ENCODE measurements around the gene CLEC17A. TPM values are rescaled to one million over a fixed set of nuclear protein-coding genes. Genes with fewer than 3 reads are reported as not detected.

Gene CLEC17A
- total and polyA plus RNA-seq, 2 of the 8 experiments (the other 6 are each of a cell fraction or from before 2014, with no cell fraction given), result not detected

Small RNA genes within 50 kb of the gene (small RNA-seq; reads per million reads assigned to genes)
- gene AC022149.2 (ENCODE audit: insufficient read depth), result not detected
- not detected for gene RN7SL842P (ENCODE audit: insufficient read depth)

Other genes starting within 250 kb of the CLEC17A start
- 3.0 and 3.6 TPM in 2 replicates for gene ADGRE5, start 201.6 kb upstream of the CLEC17A start, total RNA-seq (2021; fragmentation: NEBNext Ultra II Directional; extraction: Animal tissue kit (Norgen Biotek cat#: 25700))
- gene ADGRE5, start 201.6 kb upstream of the CLEC17A start, polyA plus RNA-seq (2011; rRNA removed), result 1.6 and 2.3 TPM in 2 replicates
- gene DDX39A, start 163.7 kb upstream of the CLEC17A start, total RNA-seq (2021; fragmentation: NEBNext Ultra II Directional; extraction: Animal tissue kit (Norgen Biotek cat#: 25700)), result 124 and 139 TPM in 2 replicates
- 139 and 161 TPM in 2 replicates for gene DDX39A, start 163.7 kb upstream of the CLEC17A start, polyA plus RNA-seq (2011; rRNA removed)
- gene PKN1, start 149.8 kb upstream of the CLEC17A start, total RNA-seq (2021; fragmentation: NEBNext Ultra II Directional; extraction: Animal tissue kit (Norgen Biotek cat#: 25700)), result 161 and 162 TPM in 2 replicates
- 65.2 and 109 TPM in 2 replicates for gene PKN1, start 149.8 kb upstream of the CLEC17A start, polyA plus RNA-seq (2011; rRNA removed)
- gene PTGER1, start 107.7 kb upstream of the CLEC17A start, total RNA-seq (2021; fragmentation: NEBNext Ultra II Directional; extraction: Animal tissue kit (Norgen Biotek cat#: 25700)), result 0.38 and 0.41 TPM in 2 replicates
- gene PTGER1, start 107.7 kb upstream of the CLEC17A start, polyA plus RNA-seq (2011; rRNA removed), result 0.20 and 0.30 TPM in 2 replicates
- gene GIPC1, start 87.0 kb upstream of the CLEC17A start, total RNA-seq (2021; fragmentation: NEBNext Ultra II Directional; extraction: Animal tissue kit (Norgen Biotek cat#: 25700)), result 65.6 and 68.3 TPM in 2 replicates
- gene GIPC1, start 87.0 kb upstream of the CLEC17A start, polyA plus RNA-seq (2011; rRNA removed), result 72.0 and 100 TPM in 2 replicates
- 62.6 and 62.9 TPM in 2 replicates for gene DNAJB1, start 64.7 kb upstream of the CLEC17A start, total RNA-seq (2021; fragmentation: NEBNext Ultra II Directional; extraction: Animal tissue kit (Norgen Biotek cat#: 25700))
- 51.7 and 64.3 TPM in 2 replicates for gene DNAJB1, start 64.7 kb upstream of the CLEC17A start, polyA plus RNA-seq (2011; rRNA removed)
- gene TECR, start 53.5 kb upstream of the CLEC17A start, total RNA-seq (2021; fragmentation: NEBNext Ultra II Directional; extraction: Animal tissue kit (Norgen Biotek cat#: 25700)), result 172 and 179 TPM in 2 replicates
- 405 and 439 TPM in 2 replicates for gene TECR, start 53.5 kb upstream of the CLEC17A start, polyA plus RNA-seq (2011; rRNA removed)
- 151 and 161 TPM in 2 replicates for gene NDUFB7, start 11.0 kb upstream of the CLEC17A start, total RNA-seq (2021; fragmentation: NEBNext Ultra II Directional; extraction: Animal tissue kit (Norgen Biotek cat#: 25700))
- gene NDUFB7, start 11.0 kb upstream of the CLEC17A start, polyA plus RNA-seq (2011; rRNA removed), result 740 and 777 TPM in 2 replicates
- gene ADGRE3, start 91.8 kb downstream of the CLEC17A start, total RNA-seq (2021; fragmentation: NEBNext Ultra II Directional; extraction: Animal tissue kit (Norgen Biotek cat#: 25700)), result not detected in 2 replicates
- not detected in 2 replicates for gene ADGRE3, start 91.8 kb downstream of the CLEC17A start, polyA plus RNA-seq (2011; rRNA removed)
- gene ZNF333, start 107.0 kb downstream of the CLEC17A start, total RNA-seq (2021; fragmentation: NEBNext Ultra II Directional; extraction: Animal tissue kit (Norgen Biotek cat#: 25700)), result 7.3 and 7.5 TPM in 2 replicates
- gene ZNF333, start 107.0 kb downstream of the CLEC17A start, polyA plus RNA-seq (2011; rRNA removed), result 7.9 and 8.4 TPM in 2 replicates
- 3.2 and 4.5 TPM in 2 replicates for gene ADGRE2, start 195.5 kb downstream of the CLEC17A start, total RNA-seq (2021; fragmentation: NEBNext Ultra II Directional; extraction: Animal tissue kit (Norgen Biotek cat#: 25700))
- 2.0 and 3.7 TPM in 2 replicates for gene ADGRE2, start 195.5 kb downstream of the CLEC17A start, polyA plus RNA-seq (2011; rRNA removed)